ENCODE results near the gene PLEKHN1.
"Not testable (repeated sequence)": the region's sequence is repeated elsewhere in the genome, so short reads cannot be mapped to it uniquely, and the experiment has no call there.

Gene PLEKHN1

DNA sequence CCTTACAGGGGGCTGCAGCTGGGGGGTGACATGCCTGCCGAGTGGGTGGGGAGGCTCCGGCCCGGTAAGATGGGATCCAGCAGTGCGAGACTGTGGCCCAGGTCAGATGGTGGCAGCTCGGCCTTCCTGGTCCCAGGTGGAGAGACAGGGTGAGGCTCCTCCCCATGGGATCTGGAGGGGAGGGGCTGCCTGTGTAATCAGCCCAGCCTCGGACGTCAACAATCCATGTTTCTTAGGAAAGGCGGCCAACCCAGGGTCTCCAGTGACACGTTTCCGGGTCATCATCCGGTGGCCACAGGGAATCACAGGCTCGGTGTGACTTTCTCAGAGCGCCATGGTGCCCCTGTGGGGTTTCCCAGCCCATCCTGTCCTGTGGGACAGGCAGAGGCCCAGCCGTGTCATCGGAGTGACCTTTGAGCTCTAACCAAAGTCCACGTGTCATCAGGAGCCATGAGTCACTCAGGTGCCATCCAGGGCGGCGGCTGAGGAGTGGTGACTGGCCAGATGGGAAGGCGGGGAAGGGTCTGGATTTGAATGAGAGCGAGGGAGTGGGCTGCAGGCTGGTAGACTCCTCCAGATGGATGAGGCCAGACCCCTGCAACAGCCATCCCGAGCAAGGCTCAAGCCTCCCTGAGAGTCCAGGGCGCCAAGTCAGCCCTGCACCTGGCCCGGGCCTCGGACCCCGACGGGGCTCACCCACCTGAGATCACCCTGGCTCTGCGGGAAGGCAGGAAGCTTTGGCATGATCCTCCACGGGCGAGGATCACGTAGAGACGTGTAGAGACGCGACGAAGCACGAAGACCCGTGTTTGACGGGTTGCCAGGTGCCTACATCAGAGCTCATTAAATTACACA lies 40.2 kb downstream of the PLEKHN1 start:
- DNase-seq (ENCODE audit: low read depth in 2 of 2): no peak

DNA sequence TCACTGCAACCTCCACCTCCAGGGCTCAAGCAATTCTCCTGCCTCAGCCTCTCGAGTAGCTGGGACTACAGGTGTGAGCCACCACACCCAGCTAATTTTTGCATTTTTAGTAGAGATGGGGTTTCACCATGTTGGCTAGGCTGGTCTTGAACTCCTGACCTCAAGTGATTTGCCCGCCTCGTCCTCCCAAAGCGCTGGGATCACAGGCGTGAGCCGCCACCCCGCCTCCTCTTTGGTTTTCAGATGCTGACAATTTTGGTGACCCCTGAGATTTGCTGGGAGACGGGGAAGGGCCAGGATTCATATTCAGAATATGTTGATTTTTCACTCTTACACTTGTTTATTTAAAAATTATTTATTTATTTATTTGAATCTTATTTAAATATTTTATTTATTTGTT lies 43.8 kb downstream of the PLEKHN1 start:
- DNase-seq (ENCODE audit: low read depth in 2 of 2): not testable (repeated sequence)

DNA sequence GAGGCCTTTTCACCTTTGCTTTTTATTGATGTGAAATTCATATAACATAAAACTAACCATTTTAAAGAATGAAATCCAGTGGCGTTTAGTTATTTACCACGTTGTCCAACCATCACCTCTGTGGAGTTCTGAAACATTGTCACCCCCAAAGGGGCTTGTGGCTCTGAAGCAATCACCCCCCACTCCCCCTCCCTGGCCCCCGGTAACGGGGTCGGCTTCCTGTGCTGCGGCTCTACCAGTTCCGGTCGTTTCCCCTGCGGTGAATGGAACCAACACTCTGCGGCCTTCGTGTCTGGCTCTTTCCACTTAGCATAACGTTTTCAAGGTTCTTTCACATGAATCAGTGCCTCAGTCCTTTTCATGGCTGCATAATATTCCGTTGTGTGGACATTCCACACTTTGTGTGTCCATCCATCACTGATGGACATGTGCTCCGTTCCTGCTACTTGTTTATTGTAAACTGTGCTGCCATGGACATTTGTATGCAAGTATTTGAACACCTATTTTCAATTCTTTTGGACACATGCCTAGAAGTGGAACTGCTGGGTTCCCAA lies 45.2 kb downstream of the PLEKHN1 start:
- DNase-seq (ENCODE audit: low read depth in 2 of 2): no peak

DNA sequence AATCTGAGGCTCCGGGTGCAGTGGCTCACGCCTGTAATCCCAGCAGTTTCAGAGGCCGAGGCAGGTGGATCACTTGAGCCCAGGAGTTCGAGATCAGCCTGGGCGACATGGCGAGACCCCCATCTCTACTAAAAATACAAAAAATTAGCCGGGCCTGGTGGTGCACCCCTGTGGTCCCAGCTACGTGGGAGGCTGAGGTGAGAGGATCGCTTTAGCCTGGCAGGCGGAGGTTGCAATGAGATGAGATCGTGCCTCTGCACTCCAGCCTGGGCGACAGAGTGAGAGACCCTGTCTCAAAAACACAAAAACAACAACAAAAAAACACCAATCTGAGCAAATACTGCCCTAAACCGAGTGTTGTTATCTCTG lies 46.4 kb downstream of the PLEKHN1 start:
- not testable (repeated sequence) for DNase-seq (ENCODE audit: low read depth in 2 of 2)

DNA sequence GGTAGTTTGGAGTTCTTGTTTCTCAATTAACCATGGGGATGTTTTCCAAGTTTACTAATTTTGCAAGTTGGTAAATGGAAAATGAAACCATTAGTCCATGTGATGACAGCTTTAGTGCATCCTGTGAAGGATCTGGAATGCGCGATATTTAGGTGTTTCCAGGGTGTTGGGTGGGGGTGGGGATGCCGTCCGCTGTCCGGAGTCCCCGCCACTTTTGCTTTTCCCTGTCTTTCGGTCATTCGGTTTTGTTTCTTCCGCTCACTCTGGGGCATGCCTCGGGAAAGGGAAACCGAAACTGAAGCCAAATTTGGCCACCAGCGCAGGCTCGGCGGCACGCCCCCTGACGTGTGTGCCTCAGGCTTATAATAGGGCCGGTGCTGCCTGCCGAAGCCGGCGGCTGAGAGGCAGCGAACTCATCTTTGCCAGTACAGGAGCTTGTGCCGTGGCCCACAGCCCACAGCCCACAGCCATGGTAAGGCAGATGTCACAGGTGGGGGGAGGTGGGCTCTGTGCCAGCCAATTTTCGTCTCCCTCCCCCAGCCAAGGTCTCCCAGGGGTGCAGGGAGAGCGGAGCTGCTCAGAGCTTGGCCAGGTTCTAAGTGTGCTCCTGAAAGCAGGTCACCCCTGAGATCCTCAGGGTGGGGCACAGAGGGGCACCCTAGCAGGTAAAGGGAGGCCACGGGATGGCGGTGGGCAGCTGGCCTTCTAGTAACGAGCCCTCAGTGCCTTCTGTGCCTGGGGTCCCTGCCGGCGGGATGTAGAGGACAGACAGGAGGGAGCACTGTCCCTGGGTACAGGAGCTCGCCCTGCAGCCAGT lies 47.0 kb downstream of the PLEKHN1 start, which contains the start of gene ISG15:
Gene ISG15, plus strand, starts transcription at position 393 of the 817 bp plus-strand sequence. Its CDS starts 77 bp downstream, at position 470.
- DNase-seq (ENCODE audit: low read depth in 2 of 2): peak; percentile 72 to 81

DNA sequence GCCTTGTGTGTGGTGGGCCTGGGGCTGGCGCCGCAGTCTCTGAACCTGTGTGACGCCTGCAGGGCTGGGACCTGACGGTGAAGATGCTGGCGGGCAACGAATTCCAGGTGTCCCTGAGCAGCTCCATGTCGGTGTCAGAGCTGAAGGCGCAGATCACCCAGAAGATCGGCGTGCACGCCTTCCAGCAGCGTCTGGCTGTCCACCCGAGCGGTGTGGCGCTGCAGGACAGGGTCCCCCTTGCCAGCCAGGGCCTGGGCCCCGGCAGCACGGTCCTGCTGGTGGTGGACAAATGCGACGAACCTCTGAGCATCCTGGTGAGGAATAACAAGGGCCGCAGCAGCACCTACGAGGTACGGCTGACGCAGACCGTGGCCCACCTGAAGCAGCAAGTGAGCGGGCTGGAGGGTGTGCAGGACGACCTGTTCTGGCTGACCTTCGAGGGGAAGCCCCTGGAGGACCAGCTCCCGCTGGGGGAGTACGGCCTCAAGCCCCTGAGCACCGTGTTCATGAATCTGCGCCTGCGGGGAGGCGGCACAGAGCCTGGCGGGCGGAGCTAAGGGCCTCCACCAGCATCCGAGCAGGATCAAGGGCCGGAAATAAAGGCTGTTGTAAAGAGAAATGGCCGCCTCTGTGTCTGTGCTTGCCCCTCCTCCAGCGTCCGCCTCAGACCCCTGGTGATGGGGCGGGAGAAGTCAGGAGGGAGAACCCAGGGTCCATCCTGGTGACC lies 47.8 kb downstream of the PLEKHN1 start:
- DNase-seq (ENCODE audit: low read depth in 2 of 2): no peak

DNA sequence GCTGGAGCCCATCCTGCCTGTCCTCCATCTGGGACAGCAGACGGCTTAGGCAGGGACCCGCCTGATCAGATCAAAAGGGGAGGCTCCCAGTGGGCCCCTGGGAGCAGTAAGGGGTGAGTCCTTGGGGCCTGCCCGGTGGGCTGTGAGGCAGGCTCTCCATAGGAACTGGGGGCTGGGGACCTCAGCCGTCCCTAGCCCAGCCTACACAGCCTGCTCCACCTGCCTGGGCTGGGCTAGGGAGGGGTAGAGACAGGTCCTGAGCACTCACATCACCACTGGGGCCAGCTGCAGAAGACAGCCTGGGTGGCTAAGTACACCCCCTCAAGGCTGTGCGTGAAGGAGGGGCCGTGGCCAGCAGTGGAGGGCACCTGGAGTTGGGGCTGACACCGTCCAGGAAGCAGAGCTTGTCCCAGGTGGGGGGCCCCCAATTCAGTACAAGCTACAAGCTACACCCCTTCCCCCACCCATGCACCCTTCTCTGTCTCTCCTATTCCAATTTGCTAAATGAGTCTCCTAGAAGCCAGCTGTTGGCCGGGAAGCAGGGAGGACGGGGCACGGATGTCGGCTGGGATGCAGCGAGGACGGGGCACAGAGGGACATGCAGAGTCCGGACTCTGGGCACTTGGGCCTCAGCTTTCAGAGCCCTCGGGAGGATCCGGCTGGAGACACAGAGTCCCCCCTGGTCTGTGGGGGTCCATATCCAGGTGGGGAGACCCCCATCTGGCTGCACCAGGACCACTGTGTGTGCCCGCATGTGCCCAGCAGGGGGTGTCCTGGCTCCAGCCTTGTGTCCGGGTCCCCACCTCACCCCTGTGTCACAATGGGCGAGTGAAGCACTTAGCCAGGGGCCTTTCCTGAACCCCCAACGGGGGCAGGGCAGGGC lies 48.8 kb downstream of the PLEKHN1 start:
- no peak for DNase-seq (ENCODE audit: low read depth in 2 of 2)

DNA sequence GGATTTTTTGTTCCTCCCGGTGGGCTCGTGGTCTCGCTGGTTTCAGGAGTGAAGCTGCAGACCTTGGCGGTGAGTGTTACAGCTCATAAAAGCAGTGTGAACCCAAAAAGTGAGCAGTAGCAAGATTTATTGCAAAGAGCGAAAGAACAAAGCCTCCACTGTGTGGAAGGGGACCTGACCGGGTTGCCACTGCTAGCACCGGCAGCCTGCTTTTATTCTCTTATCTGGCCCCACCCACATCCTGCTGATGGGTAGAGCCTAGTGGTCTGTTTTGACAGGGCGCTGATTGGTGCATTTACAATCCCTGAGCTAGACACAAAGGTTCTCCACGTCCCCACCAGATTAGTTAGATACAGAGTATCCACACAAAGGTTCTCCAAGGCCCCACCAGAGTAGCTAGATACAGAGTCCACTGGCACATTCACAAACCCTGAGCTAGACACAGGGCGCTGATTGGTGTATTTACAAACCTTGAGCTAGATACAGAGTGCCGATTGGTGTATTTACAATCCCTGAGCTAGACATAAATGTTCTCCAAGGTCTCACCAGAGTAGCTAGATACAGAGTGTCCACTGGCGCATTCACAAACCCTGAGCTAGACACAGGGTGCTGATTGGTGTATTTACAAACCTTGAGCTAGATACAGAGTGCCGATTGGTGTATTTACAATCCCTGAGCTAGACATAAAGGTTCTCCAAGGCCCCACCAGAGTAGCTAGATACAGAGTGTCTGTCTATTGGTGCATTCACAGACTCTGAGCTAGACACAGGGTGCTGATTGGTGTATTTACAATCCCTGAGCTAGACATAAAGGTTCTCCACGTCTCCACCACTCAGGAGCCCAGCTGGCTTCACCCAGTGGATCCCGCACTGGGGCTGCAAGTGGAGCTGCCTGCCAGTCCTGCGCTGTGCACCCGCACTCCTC lies 51.4 kb downstream of the PLEKHN1 start:
- DNase-seq (ENCODE audit: low read depth in 2 of 2): not testable (repeated sequence)

DNA sequence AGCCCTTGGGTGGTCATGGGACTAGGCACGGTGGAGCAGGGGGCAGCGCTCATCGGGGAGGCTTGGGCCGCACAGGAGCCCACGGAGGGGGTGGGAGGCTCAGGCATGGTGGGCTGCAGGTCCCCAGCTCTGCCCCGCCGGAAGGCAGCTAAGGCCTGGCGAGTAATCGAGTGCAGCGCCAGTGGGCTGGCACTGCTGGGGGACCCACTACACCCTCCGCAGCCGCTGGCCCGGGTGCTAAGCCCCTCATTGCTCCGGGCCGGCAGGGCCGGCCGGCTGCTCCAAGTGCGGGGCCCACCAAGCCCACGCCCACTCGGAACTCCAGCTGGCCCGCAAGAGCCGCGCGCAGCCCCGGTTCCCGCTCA lies 52.0 kb downstream of the PLEKHN1 start:
- not testable (repeated sequence) for DNase-seq (ENCODE audit: low read depth in 2 of 2)

DNA sequence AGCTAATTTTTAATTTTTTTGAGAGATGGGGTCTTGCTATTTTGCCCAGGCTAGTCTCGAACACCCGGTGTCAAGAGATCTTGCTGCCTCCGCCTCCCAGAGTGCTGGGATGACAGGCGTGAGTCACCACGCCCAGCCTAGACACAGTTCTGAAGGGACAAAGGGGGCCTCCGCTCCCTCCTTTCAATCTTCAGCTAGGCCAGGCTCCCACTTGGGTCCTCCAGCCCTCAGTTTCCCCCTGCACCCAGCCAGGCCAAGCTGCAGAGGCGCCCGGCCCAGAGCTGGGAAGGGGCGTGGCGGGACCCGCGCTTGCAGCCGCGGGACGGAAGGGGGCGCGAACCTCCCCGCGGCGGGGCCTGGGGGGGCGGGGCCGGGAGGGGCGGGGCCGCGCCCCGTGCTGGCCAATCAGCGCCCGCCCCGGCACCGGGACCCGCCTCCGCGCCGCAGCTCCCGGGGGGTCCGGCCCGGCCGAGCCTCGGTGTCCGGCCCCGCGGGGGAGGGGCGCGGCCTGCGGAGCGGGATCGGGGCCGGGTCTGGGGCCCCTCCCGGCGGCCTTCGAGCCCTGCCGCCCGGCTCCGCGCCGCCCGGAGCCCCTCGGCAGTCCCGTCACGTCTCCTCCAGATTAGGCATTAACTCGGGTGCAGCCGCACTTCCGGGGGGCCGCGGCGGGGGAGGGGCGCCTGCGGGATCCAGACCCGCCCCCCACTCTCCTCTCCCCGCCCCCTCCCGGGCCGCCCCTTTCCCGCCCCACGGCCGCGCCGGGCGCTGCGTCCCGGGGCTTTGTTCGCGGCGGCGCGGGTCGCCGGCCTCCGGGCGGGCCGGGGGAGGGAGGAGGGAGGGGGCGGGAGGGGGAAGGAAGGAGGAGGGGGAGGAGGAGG lies 53.1 kb downstream of the PLEKHN1 start:
- peak; percentile 53 to 70 for DNase-seq (ENCODE audit: low read depth in 2 of 2)

DNA sequence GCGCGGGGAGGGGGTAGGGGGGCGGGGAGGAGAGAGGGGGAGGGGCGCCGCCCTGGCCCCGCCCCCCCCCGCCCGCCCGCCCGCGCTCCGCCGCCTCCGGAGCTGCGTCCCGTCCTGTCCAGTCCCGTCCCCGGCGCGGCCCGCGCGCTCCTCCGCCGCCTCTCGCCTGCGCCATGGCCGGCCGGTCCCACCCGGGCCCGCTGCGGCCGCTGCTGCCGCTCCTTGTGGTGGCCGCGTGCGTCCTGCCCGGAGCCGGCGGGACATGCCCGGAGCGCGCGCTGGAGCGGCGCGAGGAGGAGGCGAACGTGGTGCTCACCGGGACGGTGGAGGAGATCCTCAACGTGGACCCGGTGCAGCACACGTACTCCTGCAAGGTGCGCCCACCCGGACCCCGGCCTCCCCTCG lies 53.7 kb downstream of the PLEKHN1 start, which contains the start of gene AGRN:
Gene AGRN, plus strand, starts transcription at position 121 of the 405 bp plus-strand sequence. Its CDS starts 53 bp downstream, at position 174.
- DNase-seq (ENCODE audit: low read depth in 2 of 2): no peak

DNA sequence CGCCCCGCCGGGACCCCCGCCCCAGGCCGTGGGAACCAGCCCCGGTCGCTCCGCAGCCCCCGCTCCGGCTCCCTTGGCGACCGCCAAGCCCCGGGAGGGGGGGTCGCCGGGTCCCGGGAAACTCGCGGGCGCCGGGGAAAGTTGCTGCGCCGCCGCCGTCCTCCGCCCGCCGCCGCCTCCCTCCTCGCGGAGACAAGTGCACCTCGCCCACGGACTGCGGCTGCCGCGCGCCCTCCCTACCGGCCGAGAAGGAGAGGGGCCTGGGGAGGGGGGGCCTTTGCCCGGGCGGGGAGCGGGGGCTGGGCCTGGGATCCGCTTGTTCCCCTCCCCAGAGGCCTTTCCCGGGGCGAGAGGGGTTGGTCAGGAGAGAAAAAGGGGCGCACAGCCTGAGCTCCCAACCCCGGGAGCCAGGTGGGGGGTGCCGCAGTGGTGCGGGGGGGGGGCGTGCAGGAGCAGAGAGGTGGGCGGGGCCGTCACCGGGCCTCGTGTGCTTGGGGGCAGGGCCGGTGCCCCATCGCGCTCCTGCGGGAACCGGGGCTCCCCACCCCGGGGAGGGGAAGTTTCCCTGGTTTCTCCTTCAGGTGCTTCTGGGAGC lies 54.2 kb downstream of the PLEKHN1 start:
- no peak for DNase-seq (ENCODE audit: low read depth in 2 of 2)

DNA sequence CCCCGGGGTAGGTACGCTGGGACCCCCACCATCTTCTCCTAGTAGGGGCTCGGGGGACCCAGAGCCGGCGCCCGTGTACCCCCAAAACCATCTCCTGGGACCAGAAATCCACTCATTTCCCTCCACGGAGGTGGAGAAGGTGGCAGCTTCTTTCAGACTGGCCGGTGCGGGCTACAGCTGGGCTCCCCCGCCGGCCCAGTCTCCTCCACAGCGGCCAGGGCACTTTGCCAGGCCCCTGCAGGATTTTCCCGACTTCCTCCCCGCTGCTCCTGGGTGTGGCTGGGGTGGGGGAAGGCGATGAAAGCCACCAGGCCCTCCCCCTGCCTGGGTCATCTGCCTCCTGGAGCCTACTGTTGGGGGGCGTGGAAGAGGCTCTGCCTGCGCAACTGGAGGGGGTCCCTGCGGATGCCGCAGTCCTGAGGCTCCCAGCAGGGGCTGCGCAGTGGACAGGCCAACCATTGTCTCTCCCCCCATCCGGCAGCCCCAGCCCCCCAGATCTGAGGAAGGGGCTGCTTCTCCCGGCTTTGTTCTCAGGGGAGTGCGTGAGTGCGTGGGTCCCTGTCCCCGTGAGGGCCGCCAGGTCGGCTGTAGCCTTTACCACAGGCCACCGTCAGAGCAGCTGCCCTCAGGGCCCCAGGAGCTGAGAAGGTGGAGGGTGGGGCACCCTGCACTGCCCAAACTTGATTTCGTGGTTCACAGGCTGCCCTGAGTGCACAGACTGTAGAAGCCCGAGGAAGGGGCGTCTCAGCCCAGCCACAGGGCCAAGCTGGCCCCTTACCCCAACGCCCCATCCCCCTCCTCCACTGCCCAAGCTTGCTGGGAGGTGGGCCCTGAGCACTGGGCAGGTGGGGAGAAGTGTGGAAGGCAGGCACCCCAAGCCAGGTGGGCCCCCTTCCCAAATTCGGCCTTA lies 55.0 kb downstream of the PLEKHN1 start:
- DNase-seq (ENCODE audit: low read depth in 2 of 2): no peak

DNA sequence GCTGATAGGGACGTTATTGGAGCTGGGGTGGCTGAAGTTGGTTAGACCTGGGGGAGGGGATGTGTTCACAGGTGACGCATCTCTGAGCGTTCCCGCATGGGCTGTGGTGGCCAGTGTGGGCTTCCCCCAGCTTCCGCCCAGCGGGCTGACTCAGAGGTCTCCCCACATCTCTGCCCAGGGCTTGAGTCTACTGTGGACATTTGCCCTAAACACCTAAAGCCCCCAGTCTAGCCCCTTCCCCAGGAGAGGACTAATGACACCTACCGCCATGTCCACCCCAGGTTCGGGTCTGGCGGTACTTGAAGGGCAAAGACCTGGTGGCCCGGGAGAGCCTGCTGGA lies 55.6 kb downstream of the PLEKHN1 start:
- DNase-seq (ENCODE audit: low read depth in 2 of 2): no peak

DNA sequence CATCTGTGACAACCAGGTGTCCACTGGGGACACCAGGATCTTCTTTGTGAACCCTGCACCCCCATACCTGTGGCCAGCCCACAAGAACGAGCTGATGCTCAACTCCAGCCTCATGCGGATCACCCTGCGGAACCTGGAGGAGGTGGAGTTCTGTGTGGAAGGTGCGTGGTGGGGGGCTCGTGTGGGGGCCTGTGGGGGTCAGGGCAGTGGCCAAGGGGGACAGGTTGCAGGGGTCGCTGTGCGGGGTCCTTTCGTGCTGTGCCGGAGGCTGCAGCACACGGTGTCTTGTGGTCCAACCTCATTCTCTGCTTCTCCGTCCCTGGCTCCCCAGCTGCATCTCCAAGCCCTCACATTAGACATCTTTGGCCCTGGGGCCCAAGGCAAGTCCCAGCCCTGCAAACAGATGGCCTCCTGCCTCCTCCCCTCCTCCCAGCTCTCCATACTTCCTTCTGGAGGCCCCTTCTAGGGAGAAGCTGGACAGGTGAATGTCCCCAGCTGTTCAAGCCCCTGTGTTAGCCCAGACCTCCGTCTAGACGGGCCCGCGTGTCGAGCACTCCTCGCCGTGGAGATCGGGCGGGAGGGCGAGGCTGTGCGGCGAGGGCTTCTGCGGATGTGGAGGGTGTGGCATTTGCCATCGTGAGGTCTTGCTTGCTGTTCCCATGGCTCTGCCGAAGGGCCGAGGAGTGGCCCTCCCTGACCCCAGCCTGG lies 56.2 kb downstream of the PLEKHN1 start:
- no peak for DNase-seq (ENCODE audit: low read depth in 2 of 2)

DNA sequence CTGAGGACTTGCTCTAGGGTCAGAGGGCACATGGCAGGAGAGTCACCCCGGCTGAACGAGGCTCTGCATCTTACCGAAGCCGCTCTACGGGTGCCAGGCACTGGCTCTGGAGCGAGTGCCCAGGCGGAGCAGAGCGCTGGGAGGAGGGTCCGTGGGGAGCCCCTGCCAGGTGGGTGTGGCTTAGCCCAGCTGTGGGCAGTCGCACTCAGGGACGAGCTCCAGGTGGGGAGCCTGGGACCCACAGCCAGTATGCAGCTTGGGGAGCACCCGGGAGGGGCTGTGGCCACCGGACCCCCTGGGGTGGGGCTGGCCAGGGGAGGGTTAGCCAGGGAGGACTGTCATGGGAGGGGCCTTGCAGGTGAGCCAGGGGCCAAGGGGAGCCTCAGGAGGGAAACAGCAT lies 57.4 kb downstream of the PLEKHN1 start:
- DNase-seq (ENCODE audit: low read depth in 2 of 2): no peak

Data from stimulated activated CD8-positive, alpha-beta memory T cell treated with anti-CD3 and anti-CD28 coated beads, Interleukin-2, amount 100 ng/mL, for 1 hour (primary cell).